Panc1 (cell line): ENCODE measurements around the gene ANKRD13D. TPM values are rescaled to one million over a fixed set of nuclear protein-coding genes. Genes with fewer than 3 reads are reported as not detected.
A peak's percentile ranks its signal among the peaks of the same experiment; 100 is the strongest.
"Not testable (repeated sequence)": the region's sequence is repeated elsewhere in the genome, so short reads cannot be mapped to it uniquely, and the experiment has no call there.

Source experiments
- ATAC-seq: fragments of 200-7000 bp; cut with Tn5 transposase; 2 replicates; pipeline ENCODE4 v1.9.1; 2020; ENCODE audit warnings: mild to moderate bottlenecking, moderate library complexity
- BruUV-seq: library from RNA; stranded (reverse); fragments of 400-500 nt; replicated peaks from 2 replicates; lab custom pipeline; 2021; lab: Mats Ljungman, UMichigan
- CTCF ChIA-PET: fragments of 300-600 bp; sonication (Branson Sonifier 250); formaldehyde crosslinking; loops from one replicate; lab custom pipeline; 2022; ENCODE audit warnings: antibody characterized with exemption; lab: Charles Lee
- POLR2A ChIA-PET: fragments of 300-600 bp; sonication (Branson Sonifier 250); formaldehyde crosslinking; loops from one replicate; lab custom pipeline; 2022; ENCODE audit warnings: antibody characterized with exemption; lab: Charles Lee
- DNase-seq: peaks from one replicate; pipeline ENCODE4 v3.0.0-alpha.2; 2010; ENCODE audit warnings: low read depth, low spot score
- H3K27ac ChIP-seq: 2 replicates; pipeline ENCODE4 v1.5.1; 2011; ENCODE audit warnings: mild to moderate bottlenecking, low read length, inconsistent platforms
- H3K27me3 ChIP-seq: fragments of 200-500 bp; sonication (Bioruptor generic); 2 replicates; pipeline ENCODE4 v1.6.0; 2014; ENCODE audit warnings: low read length, inconsistent platforms; ENCODE audit not compliant: control insufficient read depth, insufficient read depth
- H3K36me3 ChIP-seq: fragments of 200-500 bp; sonication (Bioruptor generic); 2 replicates; pipeline ENCODE4 v1.5.1; 2014; ENCODE audit warnings: inconsistent platforms, mild to moderate bottlenecking, low read length, moderate library complexity; ENCODE audit not compliant: control insufficient read depth, insufficient read depth
- H3K4me1 ChIP-seq: 2 replicates; pipeline ENCODE4 v1.5.1; 2011; ENCODE audit warnings: inconsistent platforms, mild to moderate bottlenecking, low read length, moderate library complexity; ENCODE audit not compliant: control insufficient read depth, insufficient read depth
- H3K4me3 ChIP-seq, 2 experiments: 2 replicates each; pipeline ENCODE4 v1.5.1; 2011 to 2012; ENCODE audit warnings: low read depth in 2 of 2, low read length in 2 of 2, mild to moderate bottlenecking in 2 of 2, inconsistent platforms in 1 of 2, moderate library complexity in 1 of 2
- H3K9me3 ChIP-seq: fragments of 200-500 bp; sonication (Bioruptor generic); 2 replicates; pipeline ENCODE4 v1.5.1; 2014; ENCODE audit warnings: low read depth, mild to moderate bottlenecking, inconsistent platforms, low read length, moderate library complexity; ENCODE audit not compliant: control insufficient read depth, insufficient read depth
- CTCF ChIP-seq: fragments of 450-650 bp; IDR thresholded peaks from 2 replicates; pipeline ENCODE4 v1.5.1; 2017; ENCODE audit warnings: mild to moderate bottlenecking
- POLR2AphosphoS5 ChIP-seq: IDR thresholded peaks from 2 replicates; pipeline ENCODE4 v1.6.1; 2012; ENCODE audit warnings: mild to moderate bottlenecking, low read depth, low read length, moderate library complexity
- REST ChIP-seq, 2 experiments: IDR thresholded peaks; 2 replicates each; pipeline ENCODE4 v1.6.1; 2011 to 2012; ENCODE audit warnings: low read depth in 2 of 2, control low read depth in 1 of 2, low read length in 1 of 2, mild to moderate bottlenecking in 1 of 2, moderate library complexity in 1 of 2; ENCODE audit not compliant: insufficient read depth in 1 of 2
- SIN3A ChIP-seq: IDR thresholded peaks from 2 replicates; pipeline ENCODE4 v1.6.1; 2012; ENCODE audit warnings: low read depth, mild to moderate bottlenecking, low read length, moderate library complexity, borderline replicate concordance; ENCODE audit not compliant: insufficient read depth
- TCF7L2 ChIP-seq: IDR thresholded peaks from 2 replicates; pipeline ENCODE4 v1.6.1; 2011; ENCODE audit warnings: mild to moderate bottlenecking, low read depth, low read length, inconsistent platforms
- in situ Hi-C: cut with HindIII; loops from 2 replicates; pipeline ENCODE4 v1.10.0; 2016; ENCODE audit warnings: low sequenced_read_pairs, low pct_unique_long_range_greater_than_20kb
- intact Hi-C: fragments of 100-400 bp; cut with micrococcal nuclease; formaldehyde crosslinking; loops from one replicate; pipeline ENCODE4 v1.10.0; 2022; ENCODE audit not compliant: unreplicated experiment
- total RNA-seq: library from RNA; stranded (reverse); gene quantifications from one replicate; pipeline ENCODE4 v1.2.1, GENCODE V29; 2021; ENCODE audit not compliant: unreplicated experiment

Gene ANKRD13D
- total RNA-seq, 1 experiment from 2014 or later = 76.5 TPM

- POLR2A ChIA-PET = interaction anchor here (0.5 to 1.6 kb wide), 3 partner anchors 78 to 108 kb away, joined by 3 to 4 read pairs (median 4); no protein-coding TSS in a partner anchor
- no TSS peak for BruUV-seq
- H3K27ac ChIP-seq = peak overlapping the region; percentile 97
Observed at GRCh38 chr11:67317888-67318555, 28.9 kb downstream of the ANKRD13D start.

GRCh38 chr11:67318876-67319275 lies 29.8 kb downstream of the ANKRD13D start:
- ChIA-PET POLR2A (interaction anchor here (0.6 kb wide), 1 partner anchor 50 kb away, joined by 15 read pairs; no protein-coding TSS in a partner anchor), CTCF (interaction anchor here (0.6 to 2.0 kb wide), 3 partner anchors 27 to 33 kb away, joined by 3 to 9 read pairs (median 9); partner anchors contain the start of gene ANKRD13D)
- H3K9me3 ChIP-seq, BruUV-seq, DNase-seq, H3K27ac ChIP-seq, H3K36me3 ChIP-seq, ATAC-seq, H3K4me1 ChIP-seq, in situ Hi-C loops, H3K27me3 ChIP-seq: not testable (repeated sequence)
- intact Hi-C loops = loop anchor here (10.0 kb wide), 1 partner anchor 224 kb away; no protein-coding TSS in a partner anchor
- peak overlapping the region in 1 of 2 experiments; percentile 85; a peak in 2 of 4 replicates for H3K4me3 ChIP-seq

More at GRCh38 chr11:67317888-67318555, 28.9 kb downstream of the ANKRD13D start:
- ATAC-seq = peak; percentile 59
- CTCF ChIA-PET = interaction anchor here (0.6 to 2.0 kb wide), 8 partner anchors 15 to 188 kb away, joined by 3 to 21 read pairs (median 8); partner anchors contain the start of genes ANKRD13D, GRK2 and SSH3
- Histone ChIP-seq H3K36me3 (no peaks in the 10 kb centered on the region), H3K27me3 (no peaks in the 10 kb centered on the region), H3K9me3 (no peaks in the 10 kb centered on the region), H3K4me3 (peak overlapping the region; percentile 82 to 85), H3K4me1 (peaks cover 6% of the 10 kb centered on the region; the same call in 1 of the 2 replicates)
- no peak for TF ChIP-seq REST (IDR thresholded peaks at IDR 0.05; ENCODE audit: insufficient read depth in 1 of 2, low read depth in 2 of 2, low read length in 1 of 2)
- no peak for TF ChIP-seq TCF7L2
- no peak for TF ChIP-seq CTCF
- TF ChIP-seq SIN3A = no peak
- no peak for TF ChIP-seq POLR2AphosphoS5
- intact Hi-C loops (loop anchor here (2.0 to 10.0 kb wide), 2 partner anchors 53 to 223 kb away; no protein-coding TSS in a partner anchor), in situ Hi-C loops (no loop called here)
- DNase-seq = no peak

GRCh38 chr11:67320011-67320410 lies 30.9 kb downstream of the ANKRD13D start:
- no TSS peak for BruUV-seq
- Histone ChIP-seq H3K36me3 (no peaks in the 10 kb centered on the region), H3K4me1 (peaks cover 6% of the 10 kb centered on the region; the same call in 1 of the 2 replicates), H3K9me3 (no peaks in the 10 kb centered on the region), H3K27ac (no peak overlapping the region), H3K4me3 (no peak overlapping the region), H3K27me3 (no peaks in the 10 kb centered on the region)
- ChIA-PET POLR2A (no interaction called here), CTCF (interaction anchor here (0.5 to 1.4 kb wide), 3 partner anchors 51 to 139 kb away, joined by 3 to 9 read pairs (median 7); no protein-coding TSS in a partner anchor)
- TF ChIP-seq TCF7L2 (no peak), SIN3A (no peak), POLR2AphosphoS5 (no peak), REST (IDR thresholded peaks at IDR 0.05; ENCODE audit: insufficient read depth in 1 of 2, low read depth in 2 of 2, low read length in 1 of 2) (no peak), CTCF (no peak)
- in situ Hi-C loops = no loop called here
- DNase-seq = no peak
- ATAC-seq = no peak
- intact Hi-C loops = no loop called here
